ENCODE data around the gene GTPBP1.

The GTPBP1 gene

GRCh38 chr22:38705235-38706100 is at the start of gene GTPBP1:
Gene GTPBP1, plus strand, starts transcription at chr22:38705944. Its CDS starts 12 bp downstream, at chr22:38705956.
- H3K27ac ChIP-seq = peak within 1 kb of the TSS; percentile 88 to 100 (median 97)
- peak within 1 kb of the TSS; percentile 75 to 99 (median 93) for H3K4me3 ChIP-seq

- H3K27ac ChIP-seq = peak within 1 kb of the TSS; percentile 73 to 100 (median 96)
Observed at GRCh38 chr22:38656256-38657044, 49.3 kb upstream of the GTPBP1 start, which contains the start of the genes CBY1 and FAM227A. Gene CBY1, plus strand, starts transcription at chr22:38656638. Its CDS starts 11,417 bp downstream, at chr22:38668055. Gene FAM227A, minus strand, starts transcription at chr22:38656392. Its CDS starts 6,224 bp downstream, at chr22:38650168.

GRCh38 chr22:38657045-38657909 is 48.5 kb upstream of the GTPBP1 start:
- Histone ChIP-seq H3K4me3 (peak overlapping the region; percentile 65 to 93 (median 90)), H3K27ac (peak overlapping the region in 19 of 21 experiments; percentile 73 to 100 (median 96))

More at GRCh38 chr22:38656256-38657044, 49.3 kb upstream of the GTPBP1 start, which contains the start of the genes CBY1 and FAM227A:
- peak within 1 kb of the TSS; percentile 65 to 93 (median 90) for H3K4me3 ChIP-seq

GRCh38 chr22:38674888-38675287 is 30.9 kb upstream of the GTPBP1 start:
- H3K27ac ChIP-seq = no peak overlapping the region
- no peak overlapping the region for H3K4me3 ChIP-seq

- Histone ChIP-seq H3K4me3 (no peak overlapping the region), H3K27ac (no peak overlapping the region)
Observed at GRCh38 chr22:38675833-38676232, 29.9 kb upstream of the GTPBP1 start.

GRCh38 chr22:38681582-38682335 is 24.0 kb upstream of the GTPBP1 start, which contains the start of gene TOMM22:
Gene TOMM22, plus strand, starts transcription at chr22:38681957. Its CDS starts 22 bp downstream, at chr22:38681979.
- Histone ChIP-seq H3K4me3 (peak within 1 kb of the TSS; percentile 59 to 97 (median 93)), H3K27ac (peak within 1 kb of the TSS; percentile 27 to 93 (median 82))

- Histone ChIP-seq H3K27ac (no peak overlapping the region), H3K4me3 (no peak overlapping the region)
Observed at GRCh38 chr22:38684895-38685294, 20.8 kb upstream of the GTPBP1 start.

GRCh38 chr22:38685761-38686160 is 20.0 kb upstream of the GTPBP1 start:
- H3K4me3 ChIP-seq = no peak overlapping the region
- H3K27ac ChIP-seq = no peak overlapping the region

GRCh38 chr22:38689651-38690050 is 16.1 kb upstream of the GTPBP1 start:
- H3K27ac ChIP-seq = no peak overlapping the region
- H3K4me3 ChIP-seq = no peak overlapping the region

- peak overlapping the region in 1 of 21 experiments; percentile 30 for H3K27ac ChIP-seq
- no peak overlapping the region for H3K4me3 ChIP-seq
Observed at GRCh38 chr22:38694049-38694448, 11.7 kb upstream of the GTPBP1 start.

- H3K4me3 ChIP-seq = no peak overlapping the region
- H3K27ac ChIP-seq = peak overlapping the region in 2 of 21 experiments; percentile 1 to 25
Observed at GRCh38 chr22:38694940-38695339, 10.8 kb upstream of the GTPBP1 start.

- peak overlapping the region in 1 of 7 experiments; percentile 62 for H3K4me3 ChIP-seq
- H3K27ac ChIP-seq = peak overlapping the region in 17 of 21 experiments; percentile 27 to 98 (median 56)
Observed at GRCh38 chr22:38696606-38697424, 8.9 kb upstream of the GTPBP1 start.

GRCh38 chr22:38697425-38698089 is 8.2 kb upstream of the GTPBP1 start:
- Histone ChIP-seq H3K4me3 (peak overlapping the region in 1 of 7 experiments; percentile 62), H3K27ac (peak overlapping the region in 17 of 21 experiments; percentile 10 to 100 (median 55))

- peak overlapping the region in 6 of 7 experiments; percentile 62 to 80 (median 75) for H3K4me3 ChIP-seq
- H3K27ac ChIP-seq = peak overlapping the region in 13 of 21 experiments; percentile 29 to 100 (median 96)
Observed at GRCh38 chr22:38698407-38699094, 7.2 kb upstream of the GTPBP1 start.

- Histone ChIP-seq H3K27ac (peak overlapping the region in 15 of 21 experiments; percentile 92 to 100 (median 96)), H3K4me3 (peak overlapping the region; percentile 57 to 80 (median 74))
Observed at GRCh38 chr22:38699143-38699542, 6.6 kb upstream of the GTPBP1 start.

GRCh38 chr22:38699784-38700183 is 6.0 kb upstream of the GTPBP1 start:
- peak overlapping the region; percentile 57 to 80 (median 74) for H3K4me3 ChIP-seq
- peak overlapping the region in 20 of 21 experiments; percentile 54 to 100 (median 95) for H3K27ac ChIP-seq
